Measurements from ENCODE around the gene PIWIL4.

DNA sequence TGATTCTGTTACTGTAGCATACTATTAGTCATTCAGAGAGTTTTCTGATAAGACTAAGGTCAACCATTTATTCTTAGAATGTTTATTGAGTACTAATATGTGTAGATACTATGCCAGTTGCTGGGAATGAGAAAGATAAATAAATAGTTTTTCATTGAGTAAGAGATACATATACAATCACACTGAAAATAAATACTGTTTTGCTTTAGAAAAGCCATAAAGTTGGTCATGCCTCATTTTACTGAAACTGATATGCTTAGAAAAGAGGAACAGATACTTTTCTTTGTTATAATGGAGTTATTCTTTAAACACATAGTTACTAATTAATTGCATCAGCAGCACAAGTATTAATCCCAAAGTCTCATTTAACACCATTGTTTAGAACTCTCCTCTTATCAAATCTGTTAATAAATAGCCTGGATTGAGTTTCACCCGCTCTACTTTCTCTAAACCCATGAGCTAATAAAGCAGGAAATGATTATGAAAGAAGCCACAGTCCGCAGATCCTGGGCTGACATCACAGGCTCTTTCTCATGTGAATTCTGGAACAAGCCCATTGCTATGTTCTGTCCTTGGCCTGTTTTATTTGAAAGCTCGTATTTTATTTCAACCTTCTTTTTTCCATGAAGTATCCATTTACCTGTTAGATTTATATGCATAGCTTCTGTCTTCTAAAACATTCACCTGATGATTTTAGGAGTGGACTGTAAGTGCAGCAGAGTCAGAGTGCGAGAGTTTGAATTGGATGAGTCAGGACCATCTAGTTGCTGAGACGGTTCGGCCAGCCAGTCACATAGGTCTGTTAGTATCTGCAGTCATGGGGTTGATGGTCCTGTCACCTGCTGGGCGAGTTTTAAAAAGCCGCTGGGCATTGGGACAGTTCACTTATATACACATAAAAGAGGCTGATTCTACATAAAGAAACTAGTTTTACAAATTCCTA is 35.5 kb downstream of the PIWIL4 start:
- TF ChIP-seq POLR2A (IDR thresholded peaks at IDR 0.05) (no peak), CTCF (IDR thresholded peaks at IDR 0.05) (peak in 6 of 12 donors; percentile 30 to 69 (median 56))
